Hematopoietic multipotent progenitor cell treated with erythropoietin and hydrocortisone succinate and interleukin-3 and kit ligand, for 17 days (in vitro differentiated cells): ENCODE measurements around the gene ADAMTS6.

Source experiments
- DNase-seq: peaks from one replicate; pipeline ENCODE4 v3.0.0-alpha.2; 2015; ENCODE audit warnings: low spot score

Gene ADAMTS6

GRCh38 chr5:65103756-65104440 lies 377.8 kb downstream of the ADAMTS6 start:
- no peak for DNase-seq

- peak; percentile 66 for DNase-seq
These were observed 378.6 kb downstream of the ADAMTS6 start for GRCh38 chr5:65102976-65103711.

- peak; percentile 37 for DNase-seq
These were observed 379.2 kb downstream of the ADAMTS6 start for GRCh38 chr5:65102371-65102975.

- peak; percentile 28 for DNase-seq
These were observed 380.1 kb downstream of the ADAMTS6 start for GRCh38 chr5:65101632-65102100.

- peak; percentile 83 for DNase-seq
These were observed 380.6 kb downstream of the ADAMTS6 start for GRCh38 chr5:65100911-65101631.
